ENCODE data around the gene PPP1R3F.
A peak's percentile ranks its signal among the peaks of the same experiment; 100 is the strongest.

The PPP1R3F gene

GRCh38 chrX:49250066-49250465, 19.5 kb upstream of the PPP1R3F start:
- no peak for FAIRE-seq

GRCh38 chrX:49250578-49250977, 19.0 kb upstream of the PPP1R3F start:
- FAIRE-seq = no peak

- FAIRE-seq = no peak
Observed at GRCh38 chrX:49251325-49251724, 18.3 kb upstream of the PPP1R3F start.

- no peak for FAIRE-seq
Observed at GRCh38 chrX:49254639-49255038, 15.0 kb upstream of the PPP1R3F start.

- FAIRE-seq = no peak
Observed at GRCh38 chrX:49256268-49256995, 13.2 kb upstream of the PPP1R3F start.

GRCh38 chrX:49257074-49257790, 12.4 kb upstream of the PPP1R3F start:
- FAIRE-seq = no peak

- FAIRE-seq = no peak
Observed at GRCh38 chrX:49257846-49258748, 11.5 kb upstream of the PPP1R3F start.

- FAIRE-seq = no peak
Observed at GRCh38 chrX:49258749-49259124, 10.9 kb upstream of the PPP1R3F start.

GRCh38 chrX:49260221-49260985, 9.2 kb upstream of the PPP1R3F start:
- FAIRE-seq = no peak

GRCh38 chrX:49262603-49263002, 7.0 kb upstream of the PPP1R3F start:
- no peak for FAIRE-seq

- no peak for FAIRE-seq
Observed at GRCh38 chrX:49263631-49264030, 6.0 kb upstream of the PPP1R3F start.

- no peak for FAIRE-seq
Observed at GRCh38 chrX:49264460-49264859, 5.1 kb upstream of the PPP1R3F start, which contains the start of gene FOXP3. Gene FOXP3 (minus strand): TSS chrX:49264710. CDS start chrX:49258505, 6,205 bp downstream.

GRCh38 chrX:49266523-49267445, 2.8 kb upstream of the PPP1R3F start:
- FAIRE-seq = no peak

- no peak for FAIRE-seq
Observed at GRCh38 chrX:49268702-49269009, 937 bp upstream of the PPP1R3F start.

- peak; percentile 88 for FAIRE-seq
Observed at GRCh38 chrX:49269010-49269766, 405 bp upstream of the PPP1R3F start.

- FAIRE-seq = no peak
Observed at GRCh38 chrX:49270249-49270921, 792 bp downstream of the PPP1R3F start.

GRCh38 chrX:49271341-49271740, 1.7 kb downstream of the PPP1R3F start:
- FAIRE-seq = no peak

- no peak for FAIRE-seq
Observed at GRCh38 chrX:49272421-49272820, 2.8 kb downstream of the PPP1R3F start.

- FAIRE-seq = no peak
Observed at GRCh38 chrX:49273181-49273727, 3.7 kb downstream of the PPP1R3F start.

GRCh38 chrX:49276207-49276606, 6.6 kb downstream of the PPP1R3F start:
- no peak for FAIRE-seq
